Measurements from ENCODE around the gene COMT. TPM values are rescaled to one million over a fixed set of nuclear protein-coding genes. Genes with fewer than 3 reads are reported as not detected.

Gene COMT
- total RNA-seq, 1 experiment from 2014 or later: 288 TPM

GRCh38 chr22:19970479-19971275 lies 29.1 kb downstream of the COMT start:
- H3K4me3 ChIP-seq: no peak overlapping the region
- H3K36me3 ChIP-seq: peaks cover 44% of the 10 kb centered on the region
- H3K27ac ChIP-seq: no peak overlapping the region
- DNase-seq (ENCODE audit: low read depth in 1 of 2, low spot score in 2 of 2): peak; percentile 44 to 72
- no peaks in the 10 kb centered on the region for H3K27me3 ChIP-seq (replicated peaks)
- H3K4me1 ChIP-seq (replicated peaks): 0 out of 2 replicates have a peak, but pooled peaks cover 3% of the 10 kb centered on the region
- no peaks in the 10 kb centered on the region for H3K9me3 ChIP-seq (replicated peaks)

- H3K27ac ChIP-seq: no peak overlapping the region
Observed at GRCh38 chr22:19971276-19972124, 29.9 kb downstream of the COMT start.

GRCh38 chr22:19972251-19972650 lies 30.7 kb downstream of the COMT start:
- Histone ChIP-seq H3K4me1 (replicated peaks) (0 out of 2 replicates have a peak, but pooled peaks cover 3% of the 10 kb centered on the region), H3K4me3 (no peak overlapping the region), H3K9me3 (replicated peaks) (no peaks in the 10 kb centered on the region), H3K27me3 (replicated peaks) (no peaks in the 10 kb centered on the region), H3K27ac (no peak overlapping the region), H3K36me3 (peaks cover 33% of the 10 kb centered on the region)
- no peak for DNase-seq (ENCODE audit: low read depth in 1 of 2, low spot score in 2 of 2)

More at GRCh38 chr22:19971276-19972124, 29.9 kb downstream of the COMT start:
- no peak overlapping the region for H3K4me3 ChIP-seq
- 0 out of 2 replicates have a peak, but pooled peaks cover 3% of the 10 kb centered on the region for H3K4me1 ChIP-seq (replicated peaks)
- no peaks in the 10 kb centered on the region for H3K27me3 ChIP-seq (replicated peaks)
- H3K36me3 ChIP-seq: peaks cover 38% of the 10 kb centered on the region
- no peak for DNase-seq (ENCODE audit: low read depth in 1 of 2, low spot score in 2 of 2)
- no peaks in the 10 kb centered on the region for H3K9me3 ChIP-seq (replicated peaks)

GRCh38 chr22:19972652-19973550 lies 31.3 kb downstream of the COMT start:
- 0 out of 2 replicates have a peak, but pooled peaks cover 3% of the 10 kb centered on the region for H3K4me1 ChIP-seq (replicated peaks)
- no peak for DNase-seq (ENCODE audit: low read depth in 1 of 2, low spot score in 2 of 2)
- H3K27me3 ChIP-seq (replicated peaks): no peaks in the 10 kb centered on the region
- no peak overlapping the region for H3K27ac ChIP-seq
- no peaks in the 10 kb centered on the region for H3K9me3 ChIP-seq (replicated peaks)
- no peak overlapping the region for H3K4me3 ChIP-seq
- H3K36me3 ChIP-seq: peaks cover 26% of the 10 kb centered on the region

DNA sequence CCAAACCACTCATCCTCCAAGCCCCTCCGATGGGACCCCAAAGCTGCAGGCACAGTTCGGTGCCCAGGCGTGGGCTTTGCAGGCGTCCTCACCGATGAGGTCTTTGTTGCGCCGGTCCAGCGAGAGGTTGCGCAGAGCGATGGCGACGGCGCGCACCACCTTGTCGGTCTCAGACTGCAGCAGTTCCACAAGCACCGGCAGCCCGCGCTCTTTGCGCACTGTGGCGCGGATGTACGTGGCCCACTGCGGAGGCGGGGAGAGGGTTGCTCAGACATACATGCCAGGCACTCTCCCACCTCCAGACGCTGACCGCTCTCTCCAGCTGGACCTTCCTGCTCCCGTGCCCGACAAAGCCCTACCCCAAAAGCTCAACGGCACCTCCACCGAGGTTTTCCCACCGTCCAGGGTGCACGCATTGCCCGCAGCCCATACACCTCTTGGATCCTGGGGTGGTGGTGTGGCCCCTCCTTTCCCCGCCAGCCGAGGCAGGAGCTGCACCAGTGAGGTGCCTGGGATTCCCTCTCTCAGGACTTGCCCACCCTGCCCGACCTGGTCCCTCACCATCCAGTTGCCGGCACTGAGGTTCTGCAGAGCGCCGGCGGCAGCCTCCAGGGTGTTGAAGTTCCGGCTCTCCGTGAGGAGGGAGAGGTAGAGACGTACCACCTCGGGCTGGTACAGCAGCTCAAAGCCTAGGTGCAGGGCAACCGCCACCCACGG lies 32.1 kb downstream of the COMT start:
- Histone ChIP-seq H3K27ac (no peak overlapping the region), H3K4me3 (no peak overlapping the region)
- no peak for DNase-seq (ENCODE audit: low read depth in 1 of 2, low spot score in 2 of 2)

DNA sequence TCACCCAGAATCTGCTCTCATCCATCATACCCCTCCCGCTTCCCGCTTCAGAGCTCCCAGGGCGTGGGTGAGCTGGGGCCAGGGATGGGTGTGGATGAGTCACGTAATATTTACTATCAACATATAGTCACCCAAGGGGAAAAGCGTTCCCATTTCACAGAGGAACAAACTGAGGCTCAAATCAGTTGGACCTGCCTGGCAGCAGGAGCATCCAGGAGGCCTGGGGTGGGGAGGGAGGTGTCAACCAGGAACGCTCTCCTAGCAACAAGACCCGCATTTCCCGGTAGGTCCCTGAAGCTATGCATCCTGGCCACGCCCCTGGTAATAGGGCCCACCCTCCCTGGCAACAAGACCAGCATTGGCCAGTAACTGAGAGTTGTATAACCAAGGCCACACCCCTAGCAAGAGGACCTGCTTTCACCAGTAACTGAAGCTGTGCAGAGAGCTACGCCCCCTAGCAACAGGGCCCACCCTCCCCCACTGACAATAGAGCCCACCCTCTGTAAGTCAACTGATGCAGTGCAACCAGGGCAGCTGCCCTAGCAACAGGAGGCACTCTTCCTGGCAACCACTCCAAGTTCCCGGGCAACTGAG lies 32.8 kb downstream of the COMT start:
- DNase-seq (ENCODE audit: low read depth in 1 of 2, low spot score in 2 of 2): peak; percentile 45 to 75
- Histone ChIP-seq H3K27ac (no peak overlapping the region), H3K9me3 (replicated peaks) (no peaks in the 10 kb centered on the region), H3K4me1 (replicated peaks) (0 out of 2 replicates have a peak, but pooled peaks cover 3% of the 10 kb centered on the region), H3K27me3 (replicated peaks) (no peaks in the 10 kb centered on the region), H3K4me3 (no peak overlapping the region), H3K36me3 (peaks cover 14% of the 10 kb centered on the region)

More for the DNA sequence above, 32.1 kb downstream of the COMT start:
- Histone ChIP-seq H3K4me1 (replicated peaks) (0 out of 2 replicates have a peak, but pooled peaks cover 3% of the 10 kb centered on the region), H3K27me3 (replicated peaks) (no peaks in the 10 kb centered on the region), H3K9me3 (replicated peaks) (no peaks in the 10 kb centered on the region), H3K36me3 (peaks cover 18% of the 10 kb centered on the region)

DNA sequence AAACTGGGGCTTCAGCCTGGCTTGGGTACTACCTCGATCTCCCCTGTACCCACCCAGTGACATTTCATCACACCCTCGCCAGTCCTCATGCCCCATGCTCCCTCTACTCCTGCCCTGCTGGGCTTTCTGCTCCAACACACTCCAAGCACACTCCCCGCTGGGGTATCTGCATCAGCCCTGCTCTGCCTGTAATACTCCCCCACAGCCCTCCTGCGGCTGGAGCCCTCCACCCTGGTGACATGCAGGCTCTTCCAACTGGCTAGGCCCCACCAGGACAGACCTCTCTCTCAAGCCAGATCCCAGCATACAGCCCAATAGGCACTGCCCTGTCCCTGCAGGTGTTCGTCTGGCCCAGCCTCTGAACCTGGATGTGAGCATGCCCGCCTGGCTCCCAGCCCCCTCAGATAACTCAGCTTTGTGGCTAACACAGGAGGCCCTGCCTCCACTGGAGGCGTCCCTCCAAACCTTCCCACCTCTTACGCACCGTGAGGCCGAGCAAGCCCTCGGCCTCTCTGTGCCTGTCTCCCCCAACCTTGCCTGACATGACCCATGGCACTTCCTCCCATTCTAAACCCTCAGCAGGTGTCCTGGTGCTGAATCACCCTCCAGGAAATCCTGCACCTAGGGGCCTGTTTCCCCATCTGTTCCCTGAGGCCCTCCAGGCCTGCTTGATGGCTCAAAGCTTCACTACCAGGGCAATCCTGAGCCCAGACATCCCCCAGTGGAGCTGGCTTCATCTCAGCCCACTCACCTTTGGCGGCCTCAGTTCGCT lies 33.5 kb downstream of the COMT start:
- no peaks in the 10 kb centered on the region for H3K9me3 ChIP-seq (replicated peaks)
- H3K27me3 ChIP-seq (replicated peaks): no peaks in the 10 kb centered on the region
- no peak overlapping the region for H3K27ac ChIP-seq
- no peak overlapping the region for H3K4me3 ChIP-seq
- peaks cover 7% of the 10 kb centered on the region for H3K36me3 ChIP-seq
- 0 out of 2 replicates have a peak, but pooled peaks cover 3% of the 10 kb centered on the region for H3K4me1 ChIP-seq (replicated peaks)
- DNase-seq (ENCODE audit: low read depth in 1 of 2, low spot score in 2 of 2): no peak

DNA sequence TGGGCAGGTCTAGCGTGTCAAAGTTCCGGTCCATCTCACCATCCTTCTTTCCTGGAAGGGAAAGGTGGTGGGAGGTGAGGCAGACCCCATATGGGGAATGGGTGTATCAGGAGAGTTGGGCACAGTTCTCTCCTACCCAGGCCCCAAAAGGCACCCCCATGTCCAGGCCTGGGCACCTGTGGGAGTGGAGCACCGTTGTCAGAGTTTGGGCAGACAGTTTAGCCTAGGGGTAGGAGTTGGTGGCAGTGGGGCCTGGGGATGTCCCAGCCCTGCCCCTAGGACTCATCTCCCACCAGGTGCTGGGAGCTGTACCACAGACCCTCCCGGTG lies 34.1 kb downstream of the COMT start:
- no peak for DNase-seq (ENCODE audit: low read depth in 1 of 2, low spot score in 2 of 2)
- Histone ChIP-seq H3K27me3 (replicated peaks) (no peaks in the 10 kb centered on the region), H3K27ac (no peak overlapping the region), H3K36me3 (peaks cover 4% of the 10 kb centered on the region), H3K4me1 (replicated peaks) (0 out of 2 replicates have a peak, but pooled peaks cover 3% of the 10 kb centered on the region), H3K4me3 (no peak overlapping the region), H3K9me3 (replicated peaks) (no peaks in the 10 kb centered on the region)

DNA sequence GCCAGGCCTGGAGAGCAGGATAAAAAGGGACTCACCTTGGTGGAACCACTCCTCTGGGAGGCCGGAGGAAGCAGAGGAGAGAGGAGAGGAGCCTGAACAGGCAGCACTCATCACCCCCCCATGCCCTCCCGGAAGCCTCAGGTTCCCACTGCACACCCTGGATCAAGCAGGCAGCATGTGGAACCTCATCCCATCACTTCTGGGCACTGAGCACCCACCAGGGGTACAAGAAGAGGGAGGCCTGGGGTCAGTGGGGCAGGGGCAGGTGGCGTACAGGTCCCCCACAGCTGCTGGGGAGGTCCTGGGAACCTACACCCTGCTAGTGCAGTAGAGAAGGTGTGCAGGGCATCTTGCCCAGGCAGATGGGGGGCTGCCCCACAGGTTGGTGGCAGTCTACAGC lies 35.1 kb downstream of the COMT start:
- Histone ChIP-seq H3K36me3 (no peaks in the 10 kb centered on the region), H3K27me3 (replicated peaks) (no peaks in the 10 kb centered on the region), H3K9me3 (replicated peaks) (no peaks in the 10 kb centered on the region), H3K4me3 (no peak overlapping the region), H3K27ac (no peak overlapping the region), H3K4me1 (replicated peaks) (0 out of 2 replicates have a peak, but pooled peaks cover 3% of the 10 kb centered on the region)
- DNase-seq (ENCODE audit: low read depth in 1 of 2, low spot score in 2 of 2): no peak

GRCh38 chr22:19977296-19978243 lies 36.0 kb downstream of the COMT start:
- H3K4me3 ChIP-seq: no peak overlapping the region
- no peak overlapping the region for H3K27ac ChIP-seq
- DNase-seq (ENCODE audit: low read depth in 1 of 2, low spot score in 2 of 2): no peak
- no peaks in the 10 kb centered on the region for H3K9me3 ChIP-seq (replicated peaks)
- 0 out of 2 replicates have a peak, but pooled peaks cover 3% of the 10 kb centered on the region for H3K4me1 ChIP-seq (replicated peaks)
- H3K36me3 ChIP-seq: no peaks in the 10 kb centered on the region
- no peaks in the 10 kb centered on the region for H3K27me3 ChIP-seq (replicated peaks)

GRCh38 chr22:19978748-19979147 lies 37.2 kb downstream of the COMT start:
- Histone ChIP-seq H3K36me3 (no peaks in the 10 kb centered on the region), H3K4me1 (replicated peaks) (peaks cover 4% of the 10 kb centered on the region), H3K27me3 (replicated peaks) (no peaks in the 10 kb centered on the region), H3K27ac (no peak overlapping the region), H3K4me3 (no peak overlapping the region), H3K9me3 (replicated peaks) (no peaks in the 10 kb centered on the region)
- no peak for DNase-seq (ENCODE audit: low read depth in 1 of 2, low spot score in 2 of 2)

All from SJSA1 (cell line).